Astrocyte of the hippocampus (primary cell): ENCODE results near the gene HRH3.

ENCODE experiments used
- DNase-seq: peaks from one replicate; pipeline ENCODE4 v3.0.0; 2011; ENCODE audit warnings: low read depth, low spot score

HRH3 gene

GRCh38 chr20:62244644-62245108, 24.6 kb upstream of the HRH3 start:
- DNase-seq = no peak

DNA sequence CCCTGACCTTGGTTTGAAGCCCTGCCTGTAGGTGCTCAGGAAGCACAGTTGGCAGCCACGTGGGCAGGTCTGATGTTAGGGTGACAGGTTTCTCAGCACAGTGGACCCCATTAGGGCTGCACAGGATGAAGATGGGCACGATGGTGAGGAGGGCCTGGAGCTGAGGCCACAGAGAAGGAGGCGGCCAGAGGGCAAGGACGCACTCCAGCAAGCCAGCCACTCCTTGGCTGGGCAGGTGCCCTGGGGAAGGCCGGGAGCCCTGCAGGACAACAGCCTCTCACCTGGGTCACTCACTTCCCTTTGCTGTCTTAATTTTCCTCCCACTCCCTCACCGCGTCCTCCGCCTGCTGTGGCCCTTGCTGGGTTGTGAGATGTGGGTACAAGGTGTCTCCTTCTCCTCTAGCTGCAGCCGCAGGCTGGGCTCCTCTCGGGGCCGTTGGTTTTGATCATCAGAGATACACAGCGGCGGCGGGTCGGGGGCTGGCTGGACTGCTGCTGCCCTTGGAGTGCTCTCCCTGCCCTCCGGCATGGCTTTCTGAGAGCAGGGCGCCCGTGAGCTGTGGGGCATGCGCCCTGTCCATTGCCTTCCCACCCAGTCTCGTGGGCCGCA, 23.9 kb upstream of the HRH3 start:
- DNase-seq = no peak

GRCh38 chr20:62243106-62243505, 23.0 kb upstream of the HRH3 start:
- no peak for DNase-seq

DNA sequence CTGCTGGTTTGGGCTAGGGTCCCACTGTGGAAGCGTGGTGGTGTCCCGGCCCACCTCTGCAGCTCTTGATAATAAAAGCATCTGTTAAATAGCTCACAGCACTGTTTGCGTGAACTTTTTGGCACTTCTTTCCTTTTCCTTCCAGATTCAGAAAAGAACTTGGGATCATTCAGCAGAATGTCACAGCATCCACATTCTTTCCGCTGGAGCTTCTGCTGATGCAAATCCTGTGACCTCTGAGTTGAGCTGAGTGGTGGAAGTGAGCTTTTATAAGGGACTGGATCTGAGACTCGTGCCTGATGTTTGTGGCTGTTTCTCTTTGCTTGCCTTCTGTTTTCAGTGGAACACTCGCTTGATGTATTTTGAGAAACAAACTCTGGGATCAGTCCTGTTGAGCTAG, 22.1 kb upstream of the HRH3 start:
- no peak for DNase-seq

GRCh38 chr20:62241506-62241905, 21.4 kb upstream of the HRH3 start:
- no peak for DNase-seq

DNA sequence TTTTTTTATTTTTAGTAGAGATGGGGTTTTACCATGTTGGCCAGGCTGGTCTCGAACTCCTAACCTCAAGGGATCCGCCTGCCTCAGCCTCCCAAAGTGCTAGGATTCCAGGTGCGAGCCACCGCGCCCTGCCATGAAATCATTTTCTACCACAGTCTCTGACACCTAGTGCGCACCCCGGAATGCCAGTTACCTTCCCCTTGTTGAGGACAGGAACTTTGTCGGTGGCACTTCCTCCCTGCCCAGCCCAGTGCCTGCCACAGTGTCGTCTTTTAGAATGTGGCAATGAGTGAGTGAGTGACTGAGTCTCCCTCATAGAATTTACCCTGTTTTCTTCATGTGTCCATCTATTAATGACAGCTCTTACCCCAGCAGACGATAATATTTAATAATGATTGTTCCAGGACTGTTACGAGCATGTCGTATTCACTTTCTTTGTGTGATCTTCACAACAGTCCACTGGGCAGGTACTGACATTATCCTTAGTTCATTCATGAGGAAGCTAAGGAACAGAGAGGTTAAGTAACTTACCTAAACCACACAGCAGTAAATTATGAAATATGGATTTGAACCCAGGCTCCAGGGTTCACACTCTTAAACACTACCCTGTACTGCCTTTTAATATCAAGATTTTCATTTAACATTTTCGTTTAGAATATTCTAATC, 20.1 kb upstream of the HRH3 start:
- no peak for DNase-seq

GRCh38 chr20:62239278-62239879, 19.3 kb upstream of the HRH3 start:
- DNase-seq = no peak

DNA sequence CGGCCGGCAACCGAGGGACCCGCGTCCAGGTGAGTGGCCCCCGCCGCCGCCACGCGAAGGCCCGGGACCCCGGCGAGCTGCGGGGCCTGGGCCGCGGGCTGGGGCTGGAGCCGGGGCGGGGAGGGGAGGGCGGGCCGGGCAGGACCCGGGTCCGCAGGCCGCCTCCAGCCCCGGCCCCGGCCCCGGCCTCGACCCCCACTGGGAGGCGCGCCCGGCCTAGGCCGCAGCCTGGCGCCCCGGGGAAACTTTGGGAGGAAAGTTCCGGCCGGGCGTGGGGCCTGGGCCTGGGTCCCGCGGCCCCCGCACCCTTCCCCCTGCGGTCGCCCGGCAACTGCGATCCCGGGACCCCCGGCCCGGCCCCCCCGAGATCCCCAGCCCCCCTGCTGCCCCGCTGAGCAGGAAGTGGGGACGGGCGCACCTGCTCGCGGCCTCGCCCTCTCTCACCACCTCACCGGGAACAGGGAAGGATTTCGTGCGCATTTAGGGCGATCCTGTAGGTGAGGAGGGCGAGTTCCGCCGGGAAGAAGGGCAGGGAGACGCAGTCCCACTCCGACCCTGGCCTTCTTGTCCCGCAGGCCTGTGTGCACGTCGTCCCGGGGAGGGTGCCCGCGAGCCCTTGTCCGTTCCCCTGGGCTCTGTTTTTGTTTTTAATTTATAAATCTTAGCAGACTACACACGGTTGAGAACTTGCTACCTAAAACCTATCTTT, 18.6 kb upstream of the HRH3 start:
- peak; percentile 34 for DNase-seq

DNA sequence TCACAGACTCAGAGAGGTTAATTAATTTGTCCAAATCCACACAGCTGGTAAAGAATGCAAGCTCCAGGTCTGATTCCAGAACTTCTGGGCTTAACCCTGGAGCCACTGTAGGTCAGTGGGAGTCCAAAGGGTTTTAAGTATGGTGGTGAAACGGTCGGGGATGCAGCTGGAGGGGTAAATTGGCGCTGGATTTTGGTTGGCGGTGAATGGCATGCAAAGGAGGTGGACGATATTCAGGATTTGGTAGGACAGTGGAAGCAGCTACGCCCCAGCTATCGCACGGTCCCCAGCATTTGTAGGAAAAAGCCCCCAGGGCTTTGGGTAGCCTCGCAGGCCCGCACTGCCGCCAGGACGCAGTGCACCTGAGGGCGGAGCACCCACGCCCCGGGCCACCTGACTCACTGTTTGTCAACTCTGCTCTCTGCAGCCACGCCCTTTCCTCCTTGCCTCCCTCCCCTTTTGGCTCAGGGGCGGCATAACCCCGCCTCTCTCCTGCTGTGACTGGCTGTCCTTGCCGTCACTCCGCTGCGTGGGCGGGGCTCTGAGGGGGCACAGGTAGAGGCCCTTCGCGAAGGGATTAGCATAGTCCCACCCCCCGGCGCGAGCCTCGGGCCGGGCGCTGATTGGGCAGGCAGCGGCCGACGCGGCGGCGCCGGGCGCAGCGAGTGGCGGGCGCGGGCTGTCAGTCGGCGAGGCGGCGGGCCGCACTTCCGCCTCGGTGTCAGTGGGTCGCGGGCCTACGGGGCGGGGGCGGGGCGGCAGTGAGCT, 17.9 kb upstream of the HRH3 start, which contains the start of gene OSBPL2:
TSS of gene OSBPL2 (plus strand) at position 721 of the 768 bp plus-strand sequence. CDS start 17,664 bp downstream, outside the sequence.
- DNase-seq = peak; percentile 100

DNA sequence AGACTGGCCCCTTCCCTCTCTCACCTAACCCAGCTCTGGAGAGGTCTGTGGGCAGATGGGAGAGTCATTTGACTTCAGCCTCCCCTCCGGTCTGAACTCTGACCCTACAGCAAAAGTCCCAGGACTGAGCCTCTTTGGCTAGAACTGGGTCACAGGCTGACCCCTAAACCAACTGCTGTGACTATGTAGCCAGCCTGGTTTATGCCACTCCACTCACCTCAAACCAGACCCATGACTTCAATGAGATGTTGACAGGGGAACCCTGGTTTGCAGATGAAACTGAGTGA, 17.4 kb upstream of the HRH3 start:
- no peak for DNase-seq

GRCh38 chr20:62236766-62237513, 16.9 kb upstream of the HRH3 start:
- DNase-seq = peak; percentile 19

DNA sequence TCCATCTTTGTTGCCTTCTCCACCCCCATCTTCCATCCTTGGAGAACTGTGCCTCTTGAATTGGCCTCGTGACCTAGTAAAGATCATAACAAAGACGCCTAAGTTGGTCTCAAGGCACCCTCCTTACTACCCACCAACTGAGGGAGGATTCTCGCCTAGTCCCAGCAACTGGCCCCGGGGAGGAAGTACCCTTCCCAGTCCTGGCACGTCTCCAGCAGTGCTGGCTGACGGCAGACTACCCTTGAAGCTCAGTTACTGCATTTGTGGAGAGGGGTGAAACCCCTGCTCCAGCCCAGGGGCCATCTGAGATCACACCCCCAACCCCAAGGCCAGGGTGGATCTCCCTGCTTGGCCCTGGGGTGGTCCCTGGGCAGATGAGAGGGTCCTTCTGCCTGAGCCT, 16.1 kb upstream of the HRH3 start:
- no peak for DNase-seq

GRCh38 chr20:62235777-62236157, 15.7 kb upstream of the HRH3 start:
- DNase-seq = no peak

DNA sequence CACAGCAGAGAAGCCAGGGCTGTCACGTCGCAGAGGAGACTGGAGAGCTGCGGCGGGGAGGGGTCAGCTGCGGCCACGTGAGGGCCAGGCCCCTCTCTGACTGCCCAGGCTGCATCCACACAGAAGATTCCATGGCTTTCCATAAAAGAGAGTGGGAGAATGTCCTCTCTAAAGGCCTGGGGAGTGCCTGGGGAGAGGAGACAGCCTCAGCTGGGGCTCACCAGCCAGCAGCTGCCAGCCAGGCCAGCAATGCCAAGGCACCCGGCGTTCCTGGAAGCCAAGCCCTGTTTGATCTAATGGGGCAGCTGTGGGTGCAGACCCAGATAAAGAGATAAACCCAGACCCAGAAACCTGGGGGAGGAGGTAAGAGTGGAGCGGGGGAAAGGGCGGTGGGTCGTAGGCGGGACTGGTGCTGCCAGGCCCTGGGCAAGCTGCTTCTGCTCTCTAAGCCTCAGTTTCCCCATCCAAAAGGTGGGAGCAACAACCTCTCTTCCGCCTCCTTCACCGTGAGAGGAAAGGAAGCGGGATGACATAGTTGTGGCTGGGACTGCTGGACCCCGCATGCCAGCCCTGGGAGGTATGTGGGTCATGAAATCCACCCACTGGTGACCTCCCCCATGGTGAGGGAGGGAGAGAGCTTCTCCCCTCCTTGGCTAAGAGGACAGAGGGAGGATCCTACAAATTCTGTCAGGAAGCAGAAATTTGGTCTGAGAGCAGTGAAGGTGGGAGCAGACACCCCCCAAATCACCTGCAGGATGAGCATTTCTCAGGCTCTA, 15.1 kb upstream of the HRH3 start:
- DNase-seq = no peak

DNA sequence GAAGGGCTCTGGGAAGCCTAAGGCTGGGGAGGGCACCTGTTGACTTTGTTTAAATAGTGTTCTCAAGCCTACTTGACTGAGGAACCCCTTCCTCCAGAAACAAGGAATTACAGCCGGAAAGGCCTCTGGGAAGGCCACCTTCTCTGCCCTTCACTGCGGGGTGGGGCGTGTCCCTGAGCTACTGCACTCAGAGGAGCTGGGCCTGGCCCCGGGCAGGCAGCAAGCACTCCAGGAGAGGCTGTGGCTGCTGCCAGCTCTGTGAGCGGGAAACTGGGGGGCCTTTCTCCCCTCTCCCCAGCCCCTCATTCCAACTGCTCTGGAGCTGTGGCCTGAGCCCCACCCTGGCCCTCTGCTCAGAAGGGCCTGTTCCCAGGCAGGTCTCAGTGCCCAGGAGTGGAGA, 14.3 kb upstream of the HRH3 start:
- no peak for DNase-seq

- no peak for DNase-seq
Observed at GRCh38 chr20:62233684-62234083, 13.6 kb upstream of the HRH3 start.

GRCh38 chr20:62232770-62233645, 12.9 kb upstream of the HRH3 start:
- DNase-seq = no peak

DNA sequence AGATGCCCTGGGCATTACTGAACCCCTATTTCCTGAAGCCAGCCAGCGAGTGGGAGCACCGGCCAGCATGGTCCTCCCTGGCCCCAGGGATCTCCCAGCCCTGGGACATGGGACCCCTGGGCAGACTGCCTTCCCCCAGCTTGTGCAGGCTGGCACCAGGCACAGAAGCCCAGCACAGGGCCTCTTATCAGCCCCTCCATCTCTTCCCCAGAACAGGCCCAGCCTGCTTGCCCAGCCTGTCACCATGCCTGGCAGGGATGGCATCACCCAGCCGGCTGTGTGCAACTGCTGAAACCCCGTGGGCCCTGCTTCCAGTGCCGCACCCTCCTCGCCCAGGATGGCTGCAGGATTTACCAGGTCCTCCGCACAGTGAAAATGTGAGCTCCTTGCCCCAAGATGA, 12.1 kb upstream of the HRH3 start:
- no peak for DNase-seq

DNA sequence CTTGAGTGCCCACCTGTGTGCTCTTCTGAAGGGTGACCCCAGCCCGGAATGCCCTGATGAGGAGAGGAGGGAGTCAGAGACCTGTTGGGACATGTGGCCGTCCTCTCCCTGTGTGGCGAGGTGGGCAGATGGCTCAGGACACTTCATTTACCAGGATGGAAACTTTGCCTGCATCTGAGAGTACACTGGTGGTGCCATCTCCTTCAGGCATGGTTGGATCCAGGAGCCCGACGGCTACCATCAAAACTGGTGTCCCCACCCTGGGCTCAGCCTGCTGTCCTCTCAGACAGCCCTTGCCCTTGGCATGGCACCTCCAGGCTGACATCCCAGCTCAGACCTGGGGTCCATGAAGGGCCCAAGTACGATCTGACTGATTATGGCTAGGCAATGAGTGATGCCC, 11.2 kb upstream of the HRH3 start:
- DNase-seq = no peak
